Testis (tissue), 3 donors: ENCODE results near the gene LRFN4. TPM values are rescaled to one million over a fixed set of nuclear protein-coding genes. Genes with fewer than 3 reads are reported as not detected.

ENCODE experiments used
- DNase-seq: peaks from one replicate; pipeline ENCODE4 v3.0.0-alpha.2; 2019
- H3K27ac ChIP-seq, 2 donors: fragments of 200-600 bp; sonication (generic); one replicate each; pipeline ENCODE4 v1.5.1; 2019
- H3K27me3 ChIP-seq: fragments of 200-600 bp; sonication (generic); one replicate; pipeline ENCODE4 v1.5.1; 2019
- H3K36me3 ChIP-seq: fragments of 200-600 bp; sonication (generic); one replicate; pipeline ENCODE4 v1.5.1; 2017; ENCODE audit warnings: low read depth; ENCODE audit errors: missing control alignments
- H3K4me1 ChIP-seq: fragments of 200-600 bp; sonication (generic); one replicate; pipeline ENCODE4 v1.5.1; 2019
- H3K4me3 ChIP-seq, 2 donors: fragments of 200-600 bp; sonication (generic); one replicate each; pipeline ENCODE4 v1.5.1; 2017 to 2019
- H3K9me3 ChIP-seq: fragments of 200-600 bp; sonication (generic); one replicate; pipeline ENCODE4 v1.5.1; 2017
- POLR2A ChIP-seq: fragments of 450-650 bp; IDR thresholded peaks from one replicate; pipeline ENCODE4 v1.6.1; 2017; ENCODE audit warnings: antibody characterized with exemption, mild to moderate bottlenecking, moderate library complexity
- WGBS, 2 donors: methylation state at CpG; one replicate each; pipeline ENCODE4 v1.1.5; 2018; 5-methylcytosine and 5-hydroxymethylcytosine counted together
- intact Hi-C: fragments of 100-400 bp; cut with DNase I; formaldehyde crosslinking; loops from one replicate; pipeline ENCODE4 v1.15.1; 2023; ENCODE audit warnings: low total_unique reads
- polyA plus RNA-seq: library from polyadenylated mRNA; stranded (reverse); fragments of 350-450 nt; fragmentation: Illumina TruSeq; extraction: RNeasy Lipid Tissue Mini Kit (QIAGEN cat#74804); gene quantifications from one replicate; pipeline ENCODE4 v1.2.3, GENCODE V29; 2014; ENCODE audit warnings: low read depth, low replicate concordance; ENCODE audit not compliant: insufficient read depth
- total RNA-seq, 2 donors: library from RNA; depleted of rRNA; stranded (reverse); fragments of >200 nt; gene quantifications; one replicate each; pipeline ENCODE4 v1.2.3, GENCODE V29; 2016
- TF ChIP-seq, protein P1 (sequence below), 3 experiments: fragments of 450-650 bp in 2 of 3; fragments of 200-600 bp in 1 of 3; sonication (generic) in 1 of 3; IDR thresholded peaks; one replicate each; pipeline ENCODE4 v1.5.1; 2016 to 2019; ENCODE audit warnings: antibody characterized with exemption in 3 of 3, mild to moderate bottlenecking in 2 of 3, moderate library complexity in 1 of 3

LRFN4 gene
- total and polyA plus RNA-seq, 3 donors from 2014 or later = 23.2 to 27.2 (median 24.6) TPM

GRCh38 chr11:66907751-66908630 lies 51.1 kb downstream of the LRFN4 start:
- DNase-seq = peak; percentile 22
- H3K4me3 ChIP-seq = no peak overlapping the region
- peak overlapping the region; percentile 31 to 62 for H3K27ac ChIP-seq
- H3K36me3 ChIP-seq = no peaks in the 10 kb centered on the region
- intact Hi-C loops = no loop called here
- peaks cover 16% of the 10 kb centered on the region for H3K4me1 ChIP-seq
- no peak for TF ChIP-seq POLR2A
- TF ChIP-seq, protein P1, sequence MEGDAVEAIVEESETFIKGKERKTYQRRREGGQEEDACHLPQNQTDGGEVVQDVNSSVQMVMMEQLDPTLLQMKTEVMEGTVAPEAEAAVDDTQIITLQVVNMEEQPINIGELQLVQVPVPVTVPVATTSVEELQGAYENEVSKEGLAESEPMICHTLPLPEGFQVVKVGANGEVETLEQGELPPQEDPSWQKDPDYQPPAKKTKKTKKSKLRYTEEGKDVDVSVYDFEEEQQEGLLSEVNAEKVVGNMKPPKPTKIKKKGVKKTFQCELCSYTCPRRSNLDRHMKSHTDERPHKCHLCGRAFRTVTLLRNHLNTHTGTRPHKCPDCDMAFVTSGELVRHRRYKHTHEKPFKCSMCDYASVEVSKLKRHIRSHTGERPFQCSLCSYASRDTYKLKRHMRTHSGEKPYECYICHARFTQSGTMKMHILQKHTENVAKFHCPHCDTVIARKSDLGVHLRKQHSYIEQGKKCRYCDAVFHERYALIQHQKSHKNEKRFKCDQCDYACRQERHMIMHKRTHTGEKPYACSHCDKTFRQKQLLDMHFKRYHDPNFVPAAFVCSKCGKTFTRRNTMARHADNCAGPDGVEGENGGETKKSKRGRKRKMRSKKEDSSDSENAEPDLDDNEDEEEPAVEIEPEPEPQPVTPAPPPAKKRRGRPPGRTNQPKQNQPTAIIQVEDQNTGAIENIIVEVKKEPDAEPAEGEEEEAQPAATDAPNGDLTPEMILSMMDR (IDR thresholded peaks at IDR 0.05) = no peak
- no peaks in the 10 kb centered on the region for H3K27me3 ChIP-seq
- H3K9me3 ChIP-seq = no peaks in the 10 kb centered on the region
- 61 to 70% methylated on average over 9 of the region's 9 CpGs for WGBS, 2 donors

- Histone ChIP-seq H3K27ac (no peak overlapping the region), H3K4me3 (no peak overlapping the region), H3K9me3 (no peaks in the 10 kb centered on the region), H3K4me1 (peaks cover 16% of the 10 kb centered on the region), H3K36me3 (no peaks in the 10 kb centered on the region), H3K27me3 (no peaks in the 10 kb centered on the region)
- no peak for DNase-seq
- TF ChIP-seq POLR2A = no peak
- TF ChIP-seq, protein P1 (IDR thresholded peaks at IDR 0.05) = no peak
- intact Hi-C loops = no loop called here
- WGBS, 2 donors = 89 to 94% methylated on average over 8 of the region's 8 CpGs
These were observed 52.3 kb downstream of the LRFN4 start for GRCh38 chr11:66909181-66909580.

DNA sequence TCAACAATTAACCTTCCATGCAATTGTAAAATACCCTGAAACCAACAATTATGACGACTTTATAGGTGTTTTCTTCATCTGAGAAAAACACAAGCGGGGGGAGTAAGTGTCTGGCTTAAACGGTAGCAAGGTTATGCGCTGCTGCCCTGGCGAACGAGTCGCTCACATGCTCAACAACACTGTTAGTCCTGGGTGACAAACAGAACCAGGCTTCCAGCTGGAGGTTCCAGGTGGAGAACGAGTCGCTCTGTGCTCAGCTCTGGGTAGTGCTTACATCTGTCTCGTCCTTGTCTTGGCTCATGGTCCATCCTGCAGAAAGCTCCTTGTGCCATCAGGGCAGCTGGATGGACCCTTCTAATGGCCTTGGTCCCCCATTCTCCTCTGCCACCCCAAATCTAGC lies 53.2 kb downstream of the LRFN4 start:
- Histone ChIP-seq H3K4me1 (peaks cover 16% of the 10 kb centered on the region), H3K4me3 (no peak overlapping the region), H3K9me3 (no peaks in the 10 kb centered on the region), H3K27ac (no peak overlapping the region), H3K27me3 (no peaks in the 10 kb centered on the region), H3K36me3 (no peaks in the 10 kb centered on the region)
- DNase-seq = no peak
- intact Hi-C loops = no loop called here
- no peak for TF ChIP-seq POLR2A
- TF ChIP-seq, protein P1 (IDR thresholded peaks at IDR 0.05) = no peak
- WGBS, 2 donors = 91 to 92% methylated on average over 10 of the region's 10 CpGs

Other genes starting within 250 kb of the LRFN4 start
- gene RBM14, start 240.4 kb upstream of the LRFN4 start, total RNA-seq = 100 to 1,000 TPM; 146 to 149 TPM
- 85.2 TPM for gene RBM14, start 240.4 kb upstream of the LRFN4 start, polyA plus RNA-seq
- gene RBM4, start 218.4 kb upstream of the LRFN4 start, total RNA-seq = 100 to 1,000 TPM in 1 of 2 donors, 10 to 100 TPM in 1; 95.2 to 123 TPM
- 137 TPM for gene RBM4, start 218.4 kb upstream of the LRFN4 start, polyA plus RNA-seq
- gene RBM4B, start 179.2 kb upstream of the LRFN4 start, total RNA-seq = 10 to 100 TPM; 35.0 to 35.7 TPM
- 35.2 TPM for gene RBM4B, start 179.2 kb upstream of the LRFN4 start, polyA plus RNA-seq
- gene SPTBN2, start 127.8 kb upstream of the LRFN4 start, total RNA-seq = 100 to 1,000 TPM; 116 to 239 TPM
- gene SPTBN2, start 127.8 kb upstream of the LRFN4 start, polyA plus RNA-seq = 159 TPM
- gene RCE1, start 13.6 kb upstream of the LRFN4 start, total RNA-seq = 10 to 100 TPM; 54.3 to 56.9 TPM
- gene RCE1, start 13.6 kb upstream of the LRFN4 start, polyA plus RNA-seq = 26.4 TPM
- 10 to 100 TPM; 40.9 to 46.0 TPM for gene PC, start 101.3 kb downstream of the LRFN4 start, total RNA-seq
- 53.1 TPM for gene PC, start 101.3 kb downstream of the LRFN4 start, polyA plus RNA-seq
- under 1 TPM in 1 of 2 donors, not detected in 1; 0.25 TPM for gene C11orf86, start 118.2 kb downstream of the LRFN4 start, total RNA-seq
- gene C11orf86, start 118.2 kb downstream of the LRFN4 start, polyA plus RNA-seq = not detected
- 1 to 10 TPM; 3.4 to 4.2 TPM for gene SYT12, start 166.1 kb downstream of the LRFN4 start, total RNA-seq
- 3.7 TPM for gene SYT12, start 166.1 kb downstream of the LRFN4 start, polyA plus RNA-seq
- gene RHOD, start 199.8 kb downstream of the LRFN4 start, total RNA-seq = 10 to 100 TPM; 11.1 to 13.9 TPM
- gene RHOD, start 199.8 kb downstream of the LRFN4 start, polyA plus RNA-seq = 10.6 TPM